Lung (tissue), 13 donors: ENCODE measurements around the gene PIBF1. TPM values are rescaled to one million over a fixed set of nuclear protein-coding genes. Genes with fewer than 3 reads are reported as not detected.

Experiments used
- ATAC-seq: fragments of 200-7000 bp; cut with Tn5 transposase; one replicate; pipeline ENCODE4 v1.9.1; 2020; ENCODE audit warnings: moderate number of reproducible peaks; ENCODE audit not compliant: insufficient read depth, low FRiP score
- DNase-seq, 3 donors: peaks; one replicate each; pipeline ENCODE4 v3.0.0-alpha.2; 2013 to 2017
- H3K27ac ChIP-seq, 2 donors: one replicate each; pipeline ENCODE4 v1.5.1; 2013; ENCODE audit warnings: mild to moderate bottlenecking in 2 of 2, moderate library complexity in 2 of 2, control low read depth in 1 of 2, inconsistent platforms in 1 of 2, low read depth in 1 of 2, low read length in 1 of 2
- H3K27me3 ChIP-seq, 3 donors: one replicate each; pipeline ENCODE4 v1.5.1; 2013; ENCODE audit warnings: low read length in 2 of 3; ENCODE audit not compliant: control insufficient read depth in 3 of 3, insufficient read depth in 3 of 3
- H3K36me3 ChIP-seq, 4 donors: one replicate each; pipeline ENCODE4 v1.5.1; 2013; ENCODE audit warnings: low read length in 4 of 4, mild to moderate bottlenecking in 1 of 4, moderate library complexity in 1 of 4; ENCODE audit not compliant: control insufficient read depth in 4 of 4, insufficient read depth in 4 of 4
- H3K4me1 ChIP-seq, 5 donors: one replicate each; pipeline ENCODE4 v1.5.1; 2013; ENCODE audit warnings: low read length in 5 of 5, mild to moderate bottlenecking in 2 of 5, moderate library complexity in 1 of 5; ENCODE audit not compliant: control insufficient read depth in 5 of 5, insufficient read depth in 5 of 5
- H3K4me3 ChIP-seq: one replicate; pipeline ENCODE4 v1.5.1; 2013; ENCODE audit warnings: mild to moderate bottlenecking, control low read depth, moderate library complexity
- H3K9ac ChIP-seq, 2 donors: one replicate each; pipeline ENCODE4 v1.5.1; 2013; ENCODE audit warnings: low read length in 2 of 2, control low read depth in 1 of 2; ENCODE audit not compliant: insufficient read depth in 1 of 2
- H3K9me3 ChIP-seq, 4 donors: one replicate each; pipeline ENCODE4 v1.5.1; 2013; ENCODE audit warnings: low read length in 3 of 4, mild to moderate bottlenecking in 1 of 4, moderate library complexity in 1 of 4; ENCODE audit not compliant: control insufficient read depth in 4 of 4, insufficient read depth in 3 of 4
- CTCF ChIP-seq: IDR thresholded peaks from 2 replicates; pipeline ENCODE4 v1.5.1; 2012; ENCODE audit warnings: mild to moderate bottlenecking; ENCODE audit errors: control extremely low read depth, extremely low read depth
- WGBS, 2 donors: extraction: QIAGEN DNeasy Blood & Tissue Kit; methylation state at CpG; one replicate each; pipeline ENCODE4 v1.1.7; 2013; 5-methylcytosine and 5-hydroxymethylcytosine counted together
- polyA plus RNA-seq, 2 donors: library from polyadenylated mRNA; stranded (reverse); fragments of 200-250 nt; gene quantifications; one replicate each; pipeline ENCODE4 v1.2.1, GENCODE V29; 2013
- small RNA-seq: library from RNA; depleted of rRNA; stranded (forward); fragments of <200 nt; gene quantifications from one replicate; pipeline ENCODE3, GENCODE V24; 2014; ENCODE audit warnings: low replicate concordance
- total RNA-seq, 2 donors: library from RNA; depleted of rRNA in 1 of 2; stranded (reverse); fragments of >200 nt in 1 of 2; gene quantifications; one replicate each; pipeline ENCODE4 v1.2.1, GENCODE V29; 2014 to 2021
- donor health status: control.
- donor health status: control.
- donor health status: Bipolar disorder and iron deficiency.
- donor health status: healthy.
- donor health status: DM: yes; HTN: yes; CAD: no.

Gene PIBF1
- total and polyA plus RNA-seq, 4 donors, result 8.4 to 61.1 (median 25.6) TPM

DNA sequence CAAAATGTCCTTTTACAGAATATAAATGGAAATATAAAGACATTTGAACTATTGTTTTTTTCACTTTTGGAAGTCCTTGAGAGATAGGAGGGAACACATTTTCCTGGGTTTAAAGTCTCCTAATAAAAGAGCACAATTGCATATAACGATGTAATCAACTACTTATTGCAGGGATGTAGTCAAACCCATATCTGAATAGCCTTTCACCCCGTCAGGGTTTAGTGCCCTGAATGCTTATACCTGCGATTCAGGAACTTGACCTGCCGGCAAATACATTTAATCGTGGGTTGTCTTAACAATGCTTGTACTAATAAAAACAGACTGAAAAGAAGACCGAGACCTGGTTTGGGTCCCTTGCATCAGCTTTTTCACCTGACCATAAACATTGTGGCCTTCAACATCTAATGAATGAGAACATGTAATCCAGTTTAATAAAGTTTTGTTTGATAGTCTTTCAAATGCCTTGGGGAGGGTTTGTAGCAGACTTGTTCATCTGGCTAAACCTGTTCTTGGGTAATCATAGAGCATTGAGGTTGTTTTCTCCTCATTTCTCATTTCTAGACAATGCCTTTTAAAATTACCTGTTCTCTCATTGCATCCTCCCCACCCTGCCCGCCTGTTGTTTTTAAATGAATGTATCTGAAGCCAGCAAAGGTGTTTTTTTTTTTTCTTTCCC is 283.9 kb downstream of the PIBF1 start:
- no peak for ATAC-seq

More for the DNA sequence above, 283.9 kb downstream of the PIBF1 start:
- H3K27ac ChIP-seq, result no peak overlapping the region
- H3K27me3 ChIP-seq, result peaks cover 0 to 9% (median 0%) of the 10 kb centered on the region in 3 donors
- H3K4me3 ChIP-seq, result no peak overlapping the region
- WGBS, 2 donors, result 68 to 86% methylated on average over 7 of the region's 7 CpGs
- H3K9ac ChIP-seq, result no peak overlapping the region
- no peaks in the 10 kb centered on the region for H3K9me3 ChIP-seq
- DNase-seq, result peak in 2 of 3 donors; percentile 41 to 67
- TF ChIP-seq CTCF, result no peak
- H3K36me3 ChIP-seq, result peaks cover 0 to 11% (median under 1%) of the 10 kb centered on the region in 4 donors
- peaks cover 0 to 3% (median 0%) of the 10 kb centered on the region in 5 donors for H3K4me1 ChIP-seq

Small RNA genes within 50 kb of the gene (small RNA-seq; reads per million reads assigned to genes)
- gene RNU6-79P, result not detected

Other genes with a start within 250 kb of the PIBF1 start
- gene MZT1, start 54.5 kb upstream of the PIBF1 start, total RNA-seq, result 1 to 10 TPM; 6.6 to 6.7 TPM
- gene MZT1, start 54.5 kb upstream of the PIBF1 start, polyA plus RNA-seq, result 10 to 100 TPM in 1 of 2 donors, 1 to 10 TPM in 1; 7.5 to 12.5 TPM
- gene BORA, start 54.2 kb upstream of the PIBF1 start, total RNA-seq, result 1 to 10 TPM; 3.8 to 4.0 TPM
- gene BORA, start 54.2 kb upstream of the PIBF1 start, polyA plus RNA-seq, result 1 to 10 TPM; 1.6 to 2.9 TPM
- 10 to 100 TPM; 30.9 to 40.4 TPM for gene DIS3, start 233 bp upstream of the PIBF1 start, total RNA-seq
- 10 to 100 TPM; 11.2 to 13.5 TPM for gene DIS3, start 233 bp upstream of the PIBF1 start, polyA plus RNA-seq